Activated T-cell treated with anti-CD3 and anti-CD28 coated beads, Interleukin-2, amount 50 U/mL, for 72 hours (primary cell): Measurements from ENCODE around the gene PGBD5. TPM values are rescaled to one million over a fixed set of nuclear protein-coding genes. Genes with fewer than 3 reads are reported as not detected.
A peak's percentile ranks its signal among the peaks of the same experiment; 100 is the strongest.

Source experiments
- ATAC-seq, 2 donors: fragments of 150-1000 bp; cut with Tn5 transposase; replicated peaks in 1 of 2; 2 replicates each; pipeline ENCODE4 v1.10.0; 2021; ENCODE audit warnings: moderate library complexity in 2 of 2, mild to moderate bottlenecking in 1 of 2
- DNase-seq, 2 donors: peaks; one replicate each; pipeline ENCODE4 v3.0.0; 2021 to 2022; ENCODE audit warnings: mixed read lengths in 1 of 2
- H3K27ac Mint-ChIP-seq: one replicate; pipeline ENCODE4 v1.8.0; 2022; ENCODE audit warnings: mild to moderate bottlenecking, moderate library complexity, mixed read lengths
- H3K27me3 Mint-ChIP-seq: one replicate; pipeline ENCODE4 v1.8.0; 2022; ENCODE audit warnings: low read depth, mixed read lengths
- H3K36me3 Mint-ChIP-seq, 2 donors: one replicate each; pipeline ENCODE4 v1.8.0; 2022; ENCODE audit warnings: mixed read lengths in 2 of 2, mild to moderate bottlenecking in 1 of 2; ENCODE audit not compliant: insufficient read depth in 2 of 2
- H3K4me1 Mint-ChIP-seq: one replicate; pipeline ENCODE4 v1.8.0; 2022; ENCODE audit warnings: low read depth, mixed read lengths
- H3K4me3 Mint-ChIP-seq, 2 donors: one replicate each; pipeline ENCODE4 v1.8.0; 2022; ENCODE audit warnings: mild to moderate bottlenecking in 2 of 2, mixed read lengths in 2 of 2, moderate library complexity in 2 of 2
- H3K9me3 Mint-ChIP-seq, 2 donors: one replicate each; pipeline ENCODE4 v1.8.0; 2022; ENCODE audit warnings: mixed read lengths in 2 of 2
- total RNA-seq, 2 donors: library from RNA; stranded (reverse); gene quantifications; one replicate each; pipeline ENCODE4 v1.2.3, GENCODE V29; 2022

Gene PGBD5
- total RNA-seq, 2 donors from 2014 or later: 0.12 TPM; not detected in 1

GRCh38 chr1:230301322-230301721 is 124.8 kb downstream of the PGBD5 start:
- ATAC-seq: no peak
- Mint-ChIP-seq H3K36me3 (no peaks in the 10 kb centered on the region), H3K9me3 (no peaks in the 10 kb centered on the region)

GRCh38 chr1:230300322-230301301 is 125.5 kb downstream of the PGBD5 start:
- Mint-ChIP-seq H3K9me3 (no peaks in the 10 kb centered on the region), H3K4me3 (no peak overlapping the region), H3K27ac (no peak overlapping the region), H3K36me3 (no peaks in the 10 kb centered on the region), H3K27me3 (peaks cover 8% of the 10 kb centered on the region), H3K4me1 (peaks cover 26% of the 10 kb centered on the region)
- ATAC-seq (no peak), DNase-seq (no peak)

More at GRCh38 chr1:230301322-230301721, 124.8 kb downstream of the PGBD5 start:
- H3K4me1 Mint-ChIP-seq: peaks cover 33% of the 10 kb centered on the region
- no peak overlapping the region for H3K27ac Mint-ChIP-seq
- H3K27me3 Mint-ChIP-seq: peaks cover 8% of the 10 kb centered on the region
- no peak for DNase-seq
- no peak overlapping the region for H3K4me3 Mint-ChIP-seq

GRCh38 chr1:230299191-230300006 is 126.7 kb downstream of the PGBD5 start:
- Mint-ChIP-seq H3K4me3 (no peak overlapping the region), H3K4me1 (peaks cover 14% of the 10 kb centered on the region), H3K27me3 (peaks cover 18% of the 10 kb centered on the region), H3K27ac (no peak overlapping the region), H3K9me3 (no peaks in the 10 kb centered on the region), H3K36me3 (no peaks in the 10 kb centered on the region)
- no peak for DNase-seq
- no peak for ATAC-seq

- H3K9me3 Mint-ChIP-seq: no peaks in the 10 kb centered on the region
- no peaks in the 10 kb centered on the region for H3K36me3 Mint-ChIP-seq
- peaks cover 9% of the 10 kb centered on the region for H3K4me1 Mint-ChIP-seq
- H3K27me3 Mint-ChIP-seq: peaks cover 36% of the 10 kb centered on the region
- DNase-seq (no peak), ATAC-seq (no peak)
- no peak overlapping the region for H3K27ac Mint-ChIP-seq
- no peak overlapping the region for H3K4me3 Mint-ChIP-seq
These were observed 130.8 kb downstream of the PGBD5 start for GRCh38 chr1:230295367-230295766.

GRCh38 chr1:230293390-230293700 is 132.8 kb downstream of the PGBD5 start:
- ATAC-seq: no peak
- H3K27me3 Mint-ChIP-seq: peaks cover 36% of the 10 kb centered on the region
- H3K4me3 Mint-ChIP-seq: no peak overlapping the region
- peaks cover 9% of the 10 kb centered on the region for H3K4me1 Mint-ChIP-seq
- H3K36me3 Mint-ChIP-seq: no peaks in the 10 kb centered on the region
- H3K9me3 Mint-ChIP-seq: no peaks in the 10 kb centered on the region
- DNase-seq: no peak
- H3K27ac Mint-ChIP-seq: no peak overlapping the region

GRCh38 chr1:230292689-230293389 is 133.3 kb downstream of the PGBD5 start:
- Mint-ChIP-seq H3K36me3 (no peaks in the 10 kb centered on the region), H3K4me1 (peaks cover 9% of the 10 kb centered on the region), H3K9me3 (no peaks in the 10 kb centered on the region), H3K27ac (no peak overlapping the region), H3K27me3 (peaks cover 36% of the 10 kb centered on the region), H3K4me3 (no peak overlapping the region)
- no peak for DNase-seq
- ATAC-seq: no peak

- peak in 1 of 2 donors; percentile 35 for ATAC-seq
- Mint-ChIP-seq H3K4me1 (peaks cover 9% of the 10 kb centered on the region), H3K9me3 (no peaks in the 10 kb centered on the region), H3K36me3 (no peaks in the 10 kb centered on the region), H3K4me3 (peak overlapping the region in 1 of 2 donors; percentile 46), H3K27ac (no peak overlapping the region), H3K27me3 (peaks cover 36% of the 10 kb centered on the region)
- DNase-seq: no peak
These were observed 134.2 kb downstream of the PGBD5 start for GRCh38 chr1:230291731-230292620.

GRCh38 chr1:230289350-230289644 is 136.8 kb downstream of the PGBD5 start:
- Mint-ChIP-seq H3K4me3 (no peak overlapping the region), H3K36me3 (no peaks in the 10 kb centered on the region), H3K27me3 (peaks cover 25% of the 10 kb centered on the region), H3K27ac (no peak overlapping the region), H3K4me1 (peaks cover 9% of the 10 kb centered on the region), H3K9me3 (no peaks in the 10 kb centered on the region)
- DNase-seq (no peak), ATAC-seq (no peak)

GRCh38 chr1:230288641-230289349 is 137.3 kb downstream of the PGBD5 start:
- H3K4me1 Mint-ChIP-seq: peaks cover 9% of the 10 kb centered on the region
- no peak for DNase-seq

GRCh38 chr1:230287674-230288315 is 138.3 kb downstream of the PGBD5 start:
- H3K9me3 Mint-ChIP-seq: no peaks in the 10 kb centered on the region
- DNase-seq (no peak), ATAC-seq (no peak)
- H3K27me3 Mint-ChIP-seq: peaks cover 20% of the 10 kb centered on the region
- no peak overlapping the region for H3K4me3 Mint-ChIP-seq
- no peaks in the 10 kb centered on the region for H3K36me3 Mint-ChIP-seq
- no peak overlapping the region for H3K27ac Mint-ChIP-seq
- peaks cover 9% of the 10 kb centered on the region for H3K4me1 Mint-ChIP-seq

More at GRCh38 chr1:230288641-230289349, 137.3 kb downstream of the PGBD5 start:
- Mint-ChIP-seq H3K4me3 (no peak overlapping the region), H3K27me3 (peaks cover 25% of the 10 kb centered on the region), H3K27ac (no peak overlapping the region), H3K9me3 (no peaks in the 10 kb centered on the region), H3K36me3 (no peaks in the 10 kb centered on the region)
- ATAC-seq: peak in 1 of 2 donors; percentile 7

- Mint-ChIP-seq H3K36me3 (no peaks in the 10 kb centered on the region), H3K27ac (no peak overlapping the region), H3K4me3 (no peak overlapping the region), H3K4me1 (peaks cover 14% of the 10 kb centered on the region), H3K9me3 (no peaks in the 10 kb centered on the region), H3K27me3 (peaks cover 11% of the 10 kb centered on the region)
- DNase-seq: no peak
- no peak for ATAC-seq
These were observed 139.3 kb downstream of the PGBD5 start for GRCh38 chr1:230286890-230287269.
